ENCODE results near the gene SIPA1L3.

GRCh38 chr19:38141108-38141507 lies 234.1 kb downstream of the SIPA1L3 start:
- TF ChIP-seq CTCF (IDR thresholded peaks at IDR 0.05; ENCODE audit: low read length) (no peak), EZH2 (IDR thresholded peaks at IDR 0.05; ENCODE audit: borderline replicate concordance, low read length) (no peak)

Data from OCI-LY1 (cell line).